Measurements from ENCODE around the gene ZBTB32.
A peak's percentile ranks its signal among the peaks of the same experiment; 100 is the strongest.

The ZBTB32 gene

DNA sequence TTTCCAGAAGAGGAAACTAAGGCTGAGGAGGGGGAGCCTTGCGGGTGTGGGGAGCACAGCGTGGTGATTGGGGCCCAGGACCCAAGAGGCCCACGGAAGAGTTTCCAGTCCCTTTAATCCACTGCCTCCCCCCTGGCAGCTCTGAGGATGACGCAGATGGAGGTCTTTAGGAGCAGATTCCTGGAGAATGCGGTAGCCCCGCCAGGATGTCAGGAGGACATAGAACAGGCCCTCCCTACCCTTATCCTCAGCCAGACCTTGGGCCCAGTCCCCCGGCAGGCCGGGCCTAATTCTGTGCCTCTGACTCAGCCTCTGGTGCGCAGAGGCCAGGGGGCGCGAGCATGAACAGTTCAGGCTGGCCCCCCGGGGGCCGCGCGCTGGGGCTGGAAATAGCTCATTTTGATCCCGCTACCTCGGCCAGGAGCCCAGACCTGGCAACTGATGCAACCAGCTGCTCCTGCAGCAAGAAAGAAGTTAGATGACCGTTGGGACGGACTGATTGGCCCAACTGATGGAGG is 52.9 kb downstream of the ZBTB32 start:
- H3K4me3 ChIP-seq (ENCODE audit: low read depth, low read length): peak overlapping the region; percentile 60
- DNase-seq (ENCODE audit: low read depth): no peak
- no peak for TF ChIP-seq CTCF (IDR thresholded peaks at IDR 0.05; ENCODE audit: insufficient read depth, low read depth, low read length, missing control alignments)

GRCh38 chr19:35757749-35758608 is 53.6 kb downstream of the ZBTB32 start, which contains the start of gene PROSER3:
Gene PROSER3 (plus strand): TSS chr19:35758176. CDS start chr19:35758216, 40 bp downstream.
- peak within 1 kb of the TSS; percentile 87 for H3K4me3 ChIP-seq (ENCODE audit: low read depth, low read length)
- no peak for TF ChIP-seq CTCF (IDR thresholded peaks at IDR 0.05; ENCODE audit: insufficient read depth, low read depth, low read length, missing control alignments)
- peak; percentile 100 for DNase-seq (ENCODE audit: low read depth)

GRCh38 chr19:35759697-35760096 is 55.3 kb downstream of the ZBTB32 start:
- no peak for DNase-seq (ENCODE audit: low read depth)
- no peak overlapping the region for H3K4me3 ChIP-seq (ENCODE audit: low read depth, low read length)

DNA sequence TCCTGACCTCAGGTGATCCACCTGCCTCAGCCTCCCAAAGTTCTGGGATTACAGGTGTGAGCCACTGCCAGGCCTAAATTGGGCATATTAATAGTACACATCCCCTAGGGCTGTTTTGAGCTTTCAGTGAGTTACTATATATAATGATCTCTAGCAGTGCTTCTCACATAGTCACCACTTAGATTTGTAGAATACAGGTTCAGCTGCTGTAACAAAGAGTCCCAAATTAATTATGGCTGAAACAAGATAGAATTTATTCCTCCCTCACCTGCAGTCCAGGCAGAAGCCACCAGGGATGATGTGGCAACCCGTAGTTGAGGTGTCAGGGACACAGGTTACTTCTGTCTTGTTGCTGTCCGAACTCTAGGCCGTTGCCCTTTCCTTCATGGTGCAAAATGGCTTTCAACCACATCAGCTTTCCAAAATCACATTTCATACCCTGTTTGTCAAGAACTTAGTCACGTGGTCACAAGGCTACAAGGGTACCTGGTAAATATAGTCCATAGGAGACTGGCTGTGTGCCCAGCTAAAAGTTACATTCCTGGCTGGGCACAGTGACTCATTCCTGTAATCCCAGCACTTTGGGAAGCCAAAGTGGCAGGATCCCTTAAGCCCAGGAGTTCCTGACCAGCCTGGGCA is 56.5 kb downstream of the ZBTB32 start:
- H3K4me3 ChIP-seq (ENCODE audit: low read depth, low read length): no peak overlapping the region
- TF ChIP-seq CTCF (IDR thresholded peaks at IDR 0.05; ENCODE audit: insufficient read depth, low read depth, low read length, missing control alignments): no peak
- no peak for DNase-seq (ENCODE audit: low read depth)

More at GRCh38 chr19:35759697-35760096, 55.3 kb downstream of the ZBTB32 start:
- TF ChIP-seq CTCF (IDR thresholded peaks at IDR 0.05; ENCODE audit: insufficient read depth, low read depth, low read length, missing control alignments): no peak

GRCh38 chr19:35764432-35765315 is 60.3 kb downstream of the ZBTB32 start:
- TF ChIP-seq CTCF (IDR thresholded peaks at IDR 0.05; ENCODE audit: insufficient read depth, low read depth, low read length, missing control alignments): no peak
- no peak overlapping the region for H3K4me3 ChIP-seq (ENCODE audit: low read depth, low read length)
- DNase-seq (ENCODE audit: low read depth): no peak
